ENCODE measurements around the gene SGSM1. TPM values are rescaled to one million over a fixed set of nuclear protein-coding genes. Genes with fewer than 3 reads are reported as not detected.

SGSM1 gene
- not detected in 2 replicates for total RNA-seq

GRCh38 chr22:24805790-24806662 is at the start of gene SGSM1:
SGSM1 (plus strand) TSS chr22:24806211; CDS start chr22:24806326, 115 bp downstream.

GRCh38 chr22:24951942-24952836 is 146.2 kb downstream of the SGSM1 start, which contains the start of gene KIAA1671:
KIAA1671 (plus strand) TSS chr22:24952716; CDS start chr22:25028000, 75,284 bp downstream.

Other genes with a start within 250 kb of the SGSM1 start
- 6.4 and 9.6 TPM in 2 replicates for gene LRRC75B, start 213.1 kb upstream of the SGSM1 start, total RNA-seq
- gene GGT1, start 203.0 kb upstream of the SGSM1 start, total RNA-seq = 5.3 and 21.4 TPM in 2 replicates
- gene PIWIL3, start 31.5 kb upstream of the SGSM1 start, total RNA-seq = not detected in 2 replicates
- not detected in 2 replicates for gene LHFPL7, start 140.5 kb downstream of the SGSM1 start, total RNA-seq
- 26.2 and 29.6 TPM in 2 replicates for gene KIAA1671, start 146.5 kb downstream of the SGSM1 start, total RNA-seq

Data from tracheal epithelial cell (primary cell).